Activated naive CD4-positive, alpha-beta T cell treated with Interleukin-2 at 50 U/mL for 16 hours (primary cell): Measurements from ENCODE around the gene ANXA8.
"Not testable (repeated sequence)": the region's sequence is repeated elsewhere in the genome, so short reads cannot be mapped to it uniquely, and the experiment has no call there.

ENCODE experiments used
- DNase-seq: peaks from one replicate; pipeline ENCODE4 v3.0.0-alpha.2; 2020

The ANXA8 gene

GRCh38 chr10:47462577-47463358 lies 21.1 kb downstream of the ANXA8 start:
- not testable (repeated sequence) for DNase-seq

GRCh38 chr10:47461261-47461687 lies 22.6 kb downstream of the ANXA8 start:
- not testable (repeated sequence) for DNase-seq

GRCh38 chr10:47458466-47459154 lies 25.3 kb downstream of the ANXA8 start:
- DNase-seq, result no peak

GRCh38 chr10:47457826-47458225 lies 26.1 kb downstream of the ANXA8 start:
- no peak for DNase-seq

GRCh38 chr10:47457528-47457820 lies 26.4 kb downstream of the ANXA8 start:
- no peak for DNase-seq

GRCh38 chr10:47456794-47457527 lies 27.0 kb downstream of the ANXA8 start:
- DNase-seq, result no peak

GRCh38 chr10:47456079-47456785 lies 27.7 kb downstream of the ANXA8 start:
- no peak for DNase-seq

- not testable (repeated sequence) for DNase-seq
Measured at GRCh38 chr10:47455350-47456078, 28.4 kb downstream of the ANXA8 start.

- DNase-seq, result no peak
Measured at GRCh38 chr10:47454780-47455058, 29.2 kb downstream of the ANXA8 start.

GRCh38 chr10:47454008-47454779 lies 29.7 kb downstream of the ANXA8 start:
- DNase-seq, result no peak

GRCh38 chr10:47453141-47454007 lies 30.5 kb downstream of the ANXA8 start:
- DNase-seq, result no peak

GRCh38 chr10:47452495-47453140 lies 31.3 kb downstream of the ANXA8 start:
- DNase-seq, result no peak

GRCh38 chr10:47451998-47452494 lies 31.9 kb downstream of the ANXA8 start:
- DNase-seq, result no peak

- DNase-seq, result no peak
Measured at GRCh38 chr10:47451273-47451997, 32.5 kb downstream of the ANXA8 start.

GRCh38 chr10:47450442-47450841 lies 33.5 kb downstream of the ANXA8 start:
- DNase-seq, result no peak

GRCh38 chr10:47449979-47450378 lies 33.9 kb downstream of the ANXA8 start:
- no peak for DNase-seq

- no peak for DNase-seq
Measured at GRCh38 chr10:47449102-47449978, 34.6 kb downstream of the ANXA8 start.

- DNase-seq, result no peak
Measured at GRCh38 chr10:47447705-47448104, 36.2 kb downstream of the ANXA8 start.
